Right renal pelvis (tissue), 4 donors: ENCODE data around the gene HS1BP3. TPM values are rescaled to one million over a fixed set of nuclear protein-coding genes. Genes with fewer than 3 reads are reported as not detected.
A peak's percentile ranks its signal among the peaks of the same experiment; 100 is the strongest.

Experiments used
- DNase-seq, 4 donors: peaks; one replicate each; pipeline ENCODE4 v3.0.0-alpha.2; 2013; ENCODE audit warnings: low read depth in 4 of 4, low spot score in 3 of 4, missing footprints in 1 of 4
- polyA plus RNA-seq, 4 donors: library from polyadenylated mRNA; unstranded; fragments of 120-200 nt; gene quantifications; one replicate each; pipeline ENCODE4 v1.2.1, GENCODE V29; 2013; ENCODE audit not compliant: insufficient read length in 4 of 4

HS1BP3 gene
- polyA plus RNA-seq, 4 donors = 18.9 to 22.0 (median 19.2) TPM

GRCh38 chr2:20648206-20648605 lies 2.7 kb downstream of the HS1BP3 start:
- DNase-seq = no peak

DNA sequence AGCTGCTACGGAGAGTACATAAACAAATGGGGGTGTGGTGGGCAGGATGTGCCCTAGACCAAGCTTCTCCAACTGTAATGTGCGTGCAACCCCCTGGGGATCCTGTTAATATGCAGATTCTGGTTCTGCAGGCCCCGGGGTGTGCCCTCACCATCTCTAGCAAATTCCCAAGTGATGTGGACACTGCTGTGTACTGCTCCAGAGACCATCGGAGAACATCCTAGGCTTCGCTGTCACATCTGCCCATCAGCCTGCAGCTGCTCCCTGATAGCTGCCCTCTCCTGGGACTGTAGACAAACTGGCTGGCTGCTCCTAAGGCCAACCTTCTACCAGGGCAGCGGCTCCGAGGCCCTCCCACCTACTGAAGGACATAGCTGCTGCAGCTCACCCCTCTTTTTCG lies 3.2 kb downstream of the HS1BP3 start:
- no peak for DNase-seq

GRCh38 chr2:20647211-20647610 lies 3.7 kb downstream of the HS1BP3 start:
- no peak for DNase-seq

DNA sequence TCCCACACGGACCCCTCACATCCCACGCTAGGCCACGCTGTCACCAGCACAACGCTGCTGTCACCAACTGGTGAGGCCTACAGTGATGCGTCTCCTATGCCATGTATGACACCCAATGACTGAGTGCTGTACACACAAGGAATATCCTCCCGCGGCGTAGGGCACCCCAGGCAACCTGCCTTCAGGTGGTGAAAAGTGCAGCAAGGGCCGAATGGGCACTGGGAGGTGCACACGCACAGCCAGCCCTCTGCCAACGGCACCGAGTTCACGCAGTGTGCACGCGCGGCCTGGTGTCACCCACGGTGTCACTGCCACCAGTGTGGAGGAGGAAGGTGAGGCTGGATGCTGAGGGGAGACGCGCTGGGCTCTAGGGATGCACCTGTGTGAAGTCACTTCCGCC lies 4.5 kb downstream of the HS1BP3 start:
- no peak for DNase-seq

- no peak for DNase-seq
Measured at GRCh38 chr2:20645761-20646160, 5.1 kb downstream of the HS1BP3 start.

DNA sequence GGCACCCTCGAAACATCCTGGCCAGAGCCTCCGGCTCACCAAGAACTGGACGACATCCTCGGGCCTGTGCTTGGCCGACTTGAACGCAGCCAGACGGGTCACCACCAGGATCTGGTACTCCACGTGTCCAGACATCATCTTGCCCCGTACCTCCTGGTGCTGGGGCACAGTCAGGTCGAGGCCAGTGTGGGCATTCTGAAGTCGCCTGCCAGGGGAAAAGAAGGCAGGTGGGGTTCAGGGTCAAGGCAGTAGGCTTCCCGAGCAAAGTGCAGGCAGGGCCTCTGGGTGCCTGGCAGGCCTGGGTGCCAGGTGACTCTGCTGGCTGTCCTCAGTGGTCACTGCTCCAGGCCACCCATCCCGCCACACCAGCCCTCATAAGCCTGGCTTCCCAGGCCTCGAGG lies 5.6 kb downstream of the HS1BP3 start:
- no peak for DNase-seq

- no peak for DNase-seq
Measured at GRCh38 chr2:20643826-20644225, 7.1 kb downstream of the HS1BP3 start.

DNA sequence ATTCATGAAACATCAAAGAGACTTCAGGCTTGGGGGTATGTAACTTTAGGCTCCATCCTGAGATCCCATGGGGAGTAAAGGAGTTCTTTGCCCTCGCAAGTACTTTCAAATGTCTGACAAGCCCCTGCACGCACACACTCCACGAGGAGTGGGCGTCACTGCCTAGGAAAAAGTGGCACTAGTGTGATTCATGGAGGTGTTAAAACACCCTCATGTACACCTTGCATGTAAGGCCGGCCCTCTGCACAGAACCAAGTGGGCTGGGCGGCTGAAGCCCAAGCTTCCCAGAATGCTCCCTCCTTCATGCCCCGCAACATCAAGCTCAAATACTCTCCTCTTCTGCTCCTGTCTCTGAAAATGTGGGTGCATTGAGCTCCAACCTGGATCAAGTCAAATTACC lies 7.8 kb downstream of the HS1BP3 start:
- no peak for DNase-seq

- no peak for DNase-seq
Measured at GRCh38 chr2:20642055-20642971, 8.6 kb downstream of the HS1BP3 start.

GRCh38 chr2:20641123-20641985 lies 9.5 kb downstream of the HS1BP3 start:
- DNase-seq = no peak

- DNase-seq = no peak
Measured at GRCh38 chr2:20640411-20641122, 10.3 kb downstream of the HS1BP3 start.

GRCh38 chr2:20638646-20639430 lies 12.1 kb downstream of the HS1BP3 start:
- DNase-seq = no peak

GRCh38 chr2:20638014-20638413 lies 12.9 kb downstream of the HS1BP3 start:
- no peak for DNase-seq

DNA sequence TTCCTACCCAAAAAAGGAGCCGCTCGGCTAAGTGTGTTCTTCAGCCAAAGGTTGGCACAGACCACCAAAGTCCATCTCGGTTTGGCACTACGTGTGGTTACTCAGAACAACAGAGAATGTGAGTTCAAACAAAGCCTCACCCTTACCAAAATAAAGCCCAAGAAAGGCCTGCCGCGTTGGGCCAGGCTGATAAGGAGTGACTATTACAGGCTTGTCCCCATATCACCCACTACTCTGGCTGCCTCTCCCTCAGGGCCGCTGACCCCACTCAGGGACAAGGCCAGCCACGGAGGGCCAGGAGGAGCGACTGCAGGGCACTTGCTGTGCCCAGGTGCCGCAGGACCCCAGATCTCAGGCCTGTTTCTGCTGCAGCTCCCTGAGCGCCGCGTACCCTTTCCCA lies 13.8 kb downstream of the HS1BP3 start:
- DNase-seq = no peak

DNA sequence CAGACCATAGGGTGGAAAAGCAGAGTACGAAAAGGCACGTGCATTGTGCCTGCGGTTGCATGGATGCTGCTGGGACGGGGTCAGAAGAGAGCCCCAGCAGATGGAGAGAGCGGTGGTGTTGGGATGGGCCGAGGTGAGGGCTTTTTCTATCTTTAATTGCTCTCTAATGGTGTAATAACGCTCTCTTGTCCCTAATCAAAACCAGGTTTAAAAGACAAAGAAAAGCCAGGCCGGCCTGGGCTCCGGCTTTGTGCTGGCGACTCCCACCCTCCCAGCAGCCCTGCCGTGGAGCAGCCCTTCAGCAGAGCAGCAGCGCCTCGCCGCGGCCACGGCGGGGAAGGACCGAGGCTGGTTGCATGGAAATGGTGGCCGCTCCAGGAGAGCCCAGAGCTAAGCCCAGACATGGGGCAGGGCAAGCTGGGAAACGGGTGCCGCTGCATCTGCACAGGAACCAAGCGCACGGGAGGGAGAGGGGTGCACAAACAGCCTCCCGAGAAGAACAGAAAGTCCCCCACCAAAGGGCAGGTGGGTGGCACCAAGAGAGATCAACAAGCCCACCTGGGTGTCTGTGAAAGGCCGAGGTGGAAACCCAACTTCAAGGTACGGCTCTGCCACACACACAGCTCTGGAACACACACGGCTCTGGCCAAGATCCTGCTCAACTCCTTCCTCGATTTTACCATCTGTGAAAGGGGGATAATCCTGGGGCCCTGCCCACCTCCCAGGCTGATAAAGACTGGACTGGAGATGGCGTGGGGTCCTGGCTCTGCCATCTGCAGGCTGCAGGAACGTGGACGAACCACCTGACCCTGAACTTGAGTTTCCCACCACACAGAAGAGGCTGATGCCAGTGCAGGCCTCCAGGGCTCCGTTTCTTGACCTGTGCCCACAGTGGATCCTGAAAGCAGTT lies 15.0 kb downstream of the HS1BP3 start:
- peak in 3 of 4 donors; percentile 58 to 74 (median 70) for DNase-seq

GRCh38 chr2:20635113-20635510 lies 15.8 kb downstream of the HS1BP3 start:
- no peak for DNase-seq

- DNase-seq = no peak
Measured at GRCh38 chr2:20634507-20635112, 16.3 kb downstream of the HS1BP3 start.

DNA sequence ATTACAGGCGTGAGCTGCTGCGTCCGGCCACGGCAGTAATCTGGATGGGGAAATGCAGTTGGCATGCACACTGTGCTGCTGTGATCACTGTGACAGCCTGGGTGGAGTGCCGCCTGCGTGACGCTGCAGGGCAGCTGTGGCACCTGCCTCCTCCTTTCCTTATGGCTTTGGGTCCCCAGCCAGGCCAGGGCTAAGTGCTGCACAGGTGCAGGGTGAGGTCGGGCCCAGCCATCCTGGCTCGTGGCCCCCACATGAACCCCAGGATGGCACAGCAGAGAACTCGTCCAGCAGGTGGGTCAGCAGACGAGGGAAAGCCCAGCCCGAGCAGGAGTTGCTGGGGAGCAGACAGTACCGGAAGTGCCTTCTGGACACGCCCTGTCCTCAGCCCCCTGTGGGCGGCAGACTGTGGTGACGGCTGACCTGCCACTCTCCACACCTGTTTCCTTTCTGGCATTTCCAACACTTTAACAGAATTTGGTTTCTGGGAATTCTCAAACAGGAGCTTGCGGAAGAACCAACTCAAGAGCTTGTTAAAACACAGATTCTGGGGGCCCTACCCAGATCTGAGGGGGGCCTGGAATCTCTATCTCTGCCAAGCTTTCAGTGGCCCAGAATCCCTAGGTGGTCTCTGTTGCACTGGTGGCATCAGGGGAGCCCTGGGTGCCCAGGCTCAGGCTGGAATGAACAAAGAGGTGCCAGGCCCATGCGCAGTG lies 16.9 kb downstream of the HS1BP3 start:
- DNase-seq = no peak
